Body of pancreas (tissue), 4 donors: ENCODE measurements around the gene LSM14A.

ENCODE experiments used
- POLR2A ChIP-seq, 3 donors: fragments of 450-650 bp; IDR thresholded peaks; one replicate each; pipeline ENCODE4 v1.6.1; 2016; ENCODE audit warnings: antibody characterized with exemption in 3 of 3, mild to moderate bottlenecking in 2 of 3
- TF ChIP-seq, protein P1 (sequence below), 7 experiments: fragments of 450-650 bp in 4 of 7; fragments of 200-600 bp in 3 of 7; sonication (generic) in 3 of 7; IDR thresholded peaks; one replicate each; pipeline ENCODE4 v1.5.1; 2016 to 2019; ENCODE audit warnings: antibody characterized with exemption in 7 of 7

- TF ChIP-seq, protein P1, sequence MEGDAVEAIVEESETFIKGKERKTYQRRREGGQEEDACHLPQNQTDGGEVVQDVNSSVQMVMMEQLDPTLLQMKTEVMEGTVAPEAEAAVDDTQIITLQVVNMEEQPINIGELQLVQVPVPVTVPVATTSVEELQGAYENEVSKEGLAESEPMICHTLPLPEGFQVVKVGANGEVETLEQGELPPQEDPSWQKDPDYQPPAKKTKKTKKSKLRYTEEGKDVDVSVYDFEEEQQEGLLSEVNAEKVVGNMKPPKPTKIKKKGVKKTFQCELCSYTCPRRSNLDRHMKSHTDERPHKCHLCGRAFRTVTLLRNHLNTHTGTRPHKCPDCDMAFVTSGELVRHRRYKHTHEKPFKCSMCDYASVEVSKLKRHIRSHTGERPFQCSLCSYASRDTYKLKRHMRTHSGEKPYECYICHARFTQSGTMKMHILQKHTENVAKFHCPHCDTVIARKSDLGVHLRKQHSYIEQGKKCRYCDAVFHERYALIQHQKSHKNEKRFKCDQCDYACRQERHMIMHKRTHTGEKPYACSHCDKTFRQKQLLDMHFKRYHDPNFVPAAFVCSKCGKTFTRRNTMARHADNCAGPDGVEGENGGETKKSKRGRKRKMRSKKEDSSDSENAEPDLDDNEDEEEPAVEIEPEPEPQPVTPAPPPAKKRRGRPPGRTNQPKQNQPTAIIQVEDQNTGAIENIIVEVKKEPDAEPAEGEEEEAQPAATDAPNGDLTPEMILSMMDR (IDR thresholded peaks at IDR 0.05), result no peak
- no peak for TF ChIP-seq POLR2A (IDR thresholded peaks at IDR 0.05)
These were observed 58.5 kb downstream of the LSM14A start for GRCh38 chr19:34230820-34231219.
